SK-N-MC (cell line): ENCODE results near the gene JKAMP.

ENCODE experiments used
- DNase-seq: peaks from one replicate; pipeline ENCODE4 v3.0.0-alpha.2; 2011; ENCODE audit warnings: low read depth, low spot score
- H3K27ac ChIP-seq: fragments of 200-600 bp; sonication (generic); 2 replicates; pipeline ENCODE4 v1.5.1; 2016; ENCODE audit warnings: mixed run types
- H3K36me3 ChIP-seq: fragments of 200-600 bp; sonication (generic); 2 replicates; pipeline ENCODE4 v1.6.1; 2017; ENCODE audit warnings: antibody characterized with exemption, low read length, mixed read lengths; ENCODE audit not compliant: insufficient read depth
- H3K4me3 ChIP-seq: fragments of 200-600 bp; sonication (generic); 2 replicates; pipeline ENCODE4 v1.5.1; 2016
- H3K9ac ChIP-seq: fragments of 200-600 bp; sonication (generic); 2 replicates; pipeline ENCODE4 v1.8.0; 2017; ENCODE audit warnings: mixed run types, mixed read lengths; ENCODE audit not compliant: insufficient read length
- H3K9me3 ChIP-seq: fragments of 200-600 bp; sonication (generic); 2 replicates; pipeline ENCODE4 v1.6.1; 2017; ENCODE audit warnings: low read depth, mild to moderate bottlenecking, antibody characterized with exemption, low read length, moderate library complexity, mixed read lengths
- EZH2 ChIP-seq: fragments of 200-600 bp; sonication (generic); IDR thresholded peaks from one replicate; pipeline ENCODE4 v1.6.1; 2017; ENCODE audit warnings: antibody characterized with exemption
- FOXP2 ChIP-seq: optimal IDR thresholded peaks from 2 replicates; pipeline ENCODE3; 2011; ENCODE audit warnings: mild to moderate bottlenecking, moderate library complexity; ENCODE audit not compliant: insufficient read depth; ENCODE audit errors: extremely low read length, control extremely low read depth
- POLR2AphosphoS5 ChIP-seq: IDR thresholded peaks from 2 replicates; pipeline ENCODE4 v1.6.1; 2012; ENCODE audit warnings: mild to moderate bottlenecking, low read depth, low read length, borderline replicate concordance

JKAMP gene

GRCh38 chr14:59541731-59542130 is 57.4 kb downstream of the JKAMP start:
- no peaks in the 10 kb centered on the region for H3K9me3 ChIP-seq
- H3K27ac ChIP-seq, result peak overlapping the region; percentile 87
- H3K4me3 ChIP-seq, result peak overlapping the region; percentile 55
- no peak for TF ChIP-seq EZH2
- TF ChIP-seq FOXP2, result no peak
- TF ChIP-seq POLR2AphosphoS5, result no peak; the same call in 1 of the 2 replicates
- H3K36me3 ChIP-seq, result no peaks in the 10 kb centered on the region
- H3K9ac ChIP-seq, result no peak overlapping the region
- peak; percentile 63 for DNase-seq

GRCh38 chr14:59543873-59544272 is 59.6 kb downstream of the JKAMP start:
- Histone ChIP-seq H3K9ac (no peak overlapping the region), H3K4me3 (no peak overlapping the region), H3K36me3 (no peaks in the 10 kb centered on the region), H3K9me3 (no peaks in the 10 kb centered on the region), H3K27ac (no peak overlapping the region)
- DNase-seq, result no peak
- TF ChIP-seq FOXP2, result no peak
- TF ChIP-seq POLR2AphosphoS5, result no peak
- no peak for TF ChIP-seq EZH2

GRCh38 chr14:59547310-59547709 is 63.0 kb downstream of the JKAMP start:
- H3K9ac ChIP-seq, result no peak overlapping the region
- no peak for TF ChIP-seq EZH2
- no peak for TF ChIP-seq POLR2AphosphoS5
- TF ChIP-seq FOXP2, result no peak
- H3K9me3 ChIP-seq, result no peaks in the 10 kb centered on the region
- no peak for DNase-seq
- no peaks in the 10 kb centered on the region for H3K36me3 ChIP-seq
- no peak overlapping the region for H3K27ac ChIP-seq
- H3K4me3 ChIP-seq, result no peak overlapping the region
